Spinal cord (tissue), 4 donors: ENCODE data around the gene P2RX3. TPM values are rescaled to one million over a fixed set of nuclear protein-coding genes. Genes with fewer than 3 reads are reported as not detected.

Source experiments
- polyA plus RNA-seq, 2 donors: library from polyadenylated mRNA; unstranded; fragments of 120-200 nt; gene quantifications; one replicate each; pipeline ENCODE4 v1.2.1, GENCODE V29; 2013; ENCODE audit not compliant: insufficient read length in 2 of 2
- total RNA-seq, 2 donors: library from RNA; depleted of rRNA in 1 of 2; stranded (reverse); fragments of 120-200 nt in 1 of 2; fragments of >200 nt in 1 of 2; gene quantifications; one replicate each; pipeline versions ENCODE4 v1.2.3 to v1.2.4, GENCODE V29; 2013 to 2014

The P2RX3 gene
- total and polyA plus RNA-seq, 4 donors = 0.50 to 11.4 (median 2.8) TPM

Other genes starting within 250 kb of the P2RX3 start
- 10 to 100 TPM in 1 of 2 donors, 1 to 10 TPM in 1; 8.7 to 14.8 TPM for gene LRRC55, start 156.4 kb upstream of the P2RX3 start, total RNA-seq
- 10 to 100 TPM; 30.5 to 39.3 TPM for gene LRRC55, start 156.4 kb upstream of the P2RX3 start, polyA plus RNA-seq
- 10 to 100 TPM; 47.5 to 48.0 TPM for gene APLNR, start 101.1 kb upstream of the P2RX3 start, total RNA-seq
- 10 to 100 TPM; 51.8 to 71.1 TPM for gene APLNR, start 101.1 kb upstream of the P2RX3 start, polyA plus RNA-seq
- gene TNKS1BP1, start 13.4 kb upstream of the P2RX3 start, total RNA-seq = 10 to 100 TPM; 17.2 to 42.2 TPM
- 10 to 100 TPM; 44.8 to 58.3 TPM for gene TNKS1BP1, start 13.4 kb upstream of the P2RX3 start, polyA plus RNA-seq
- gene SSRP1, start 2.5 kb upstream of the P2RX3 start, total RNA-seq = 10 to 100 TPM; 34.6 to 88.0 TPM
- 100 to 1,000 TPM; 132 to 135 TPM for gene SSRP1, start 2.5 kb upstream of the P2RX3 start, polyA plus RNA-seq
- 1 to 10 TPM in 1 of 2 donors, under 1 TPM in 1; 0.55 to 1.1 TPM for gene PRG3, start 42.8 kb downstream of the P2RX3 start, total RNA-seq
- gene PRG3, start 42.8 kb downstream of the P2RX3 start, polyA plus RNA-seq = not detected
- gene PRG2, start 52.3 kb downstream of the P2RX3 start, total RNA-seq = 1 to 10 TPM; 2.4 to 6.4 TPM
- under 1 TPM; 0.22 to 0.33 TPM for gene PRG2, start 52.3 kb downstream of the P2RX3 start, polyA plus RNA-seq
- gene SLC43A3, start 88.8 kb downstream of the P2RX3 start, total RNA-seq = 10 to 100 TPM; 12.2 to 13.3 TPM
- 10 to 100 TPM; 19.6 to 20.3 TPM for gene SLC43A3, start 88.8 kb downstream of the P2RX3 start, polyA plus RNA-seq
- under 1 TPM; 0.59 to 0.72 TPM for gene RTN4RL2, start 122.2 kb downstream of the P2RX3 start, total RNA-seq
- 10 to 100 TPM in 1 of 2 donors, 1 to 10 TPM in 1; 5.0 to 10.9 TPM for gene RTN4RL2, start 122.2 kb downstream of the P2RX3 start, polyA plus RNA-seq
- gene SLC43A1, start 177.3 kb downstream of the P2RX3 start, total RNA-seq = 10 to 100 TPM in 1 of 2 donors, 1 to 10 TPM in 1; 5.3 to 10.4 TPM
- 1 to 10 TPM; 4.0 to 6.1 TPM for gene SLC43A1, start 177.3 kb downstream of the P2RX3 start, polyA plus RNA-seq
- 10 to 100 TPM; 27.0 to 39.8 TPM for gene TIMM10, start 192.4 kb downstream of the P2RX3 start, total RNA-seq
- 10 to 100 TPM; 47.7 to 52.1 TPM for gene TIMM10, start 192.4 kb downstream of the P2RX3 start, polyA plus RNA-seq
- not detected for gene SMTNL1, start 199.2 kb downstream of the P2RX3 start, total RNA-seq
- 1 to 10 TPM in 1 of 2 donors, under 1 TPM in 1; 0.93 to 1.6 TPM for gene SMTNL1, start 199.2 kb downstream of the P2RX3 start, polyA plus RNA-seq
- gene UBE2L6, start 229.3 kb downstream of the P2RX3 start, total RNA-seq = 10 to 100 TPM; 41.5 to 76.7 TPM
- gene UBE2L6, start 229.3 kb downstream of the P2RX3 start, polyA plus RNA-seq = 100 to 1,000 TPM in 1 of 2 donors, 10 to 100 TPM in 1; 99.6 to 114 TPM